PC-3 (cell line): ENCODE measurements around the gene TNFRSF1B.

Experiments used
- CTCF ChIP-seq: fragments of 300-600 bp; sonication (generic); conservative IDR thresholded peaks from 2 replicates; pipeline ENCODE4 v1.5.1; 2017; ENCODE audit warnings: antibody characterized with exemption, low read depth, mild to moderate bottlenecking, low read length
- EZH2phosphoT487 ChIP-seq: fragments of 300-600 bp; sonication (generic); IDR thresholded peaks from 2 replicates; pipeline ENCODE4 v1.6.1; 2018; ENCODE audit warnings: mild to moderate bottlenecking, antibody characterized with exemption, low read length, borderline replicate concordance

- TF ChIP-seq EZH2phosphoT487 (no peak), CTCF (no peak)
Measured at GRCh38 chr1:12179676-12180075, 12.9 kb downstream of the TNFRSF1B start.
